Smooth muscle cell (in vitro differentiated cells): ENCODE measurements around the gene SLIT3. TPM values are rescaled to one million over a fixed set of nuclear protein-coding genes. Genes with fewer than 3 reads are reported as not detected.

ENCODE experiments used
- DNase-seq: peaks from one replicate; lab custom pipeline; 2025; ENCODE audit not compliant: unreplicated experiment; lab: John Stamatoyannopoulos, UW
- H2AFZ ChIP-seq: fragments of 200-600 bp; sonication (generic); 2 replicates; pipeline ENCODE4 v1.6.0; 2016; ENCODE audit warnings: antibody characterized with exemption, low read depth, mild to moderate bottlenecking
- H3F3A ChIP-seq: fragments of 200-600 bp; sonication (generic); 2 replicates; pipeline ENCODE4 v1.6.0; 2017; ENCODE audit warnings: antibody characterized with exemption, low read depth
- H3K27ac ChIP-seq: fragments of 200-600 bp; sonication (generic); 2 replicates; pipeline ENCODE4 v1.5.1; 2016; ENCODE audit warnings: low read depth, mild to moderate bottlenecking
- H3K27me3 ChIP-seq: fragments of 200-600 bp; sonication (generic); 2 replicates; pipeline ENCODE4 v1.6.1; 2016; ENCODE audit warnings: low read depth, mild to moderate bottlenecking
- H3K36me3 ChIP-seq: fragments of 200-600 bp; sonication (generic); 2 replicates; pipeline ENCODE4 v1.5.1; 2016; ENCODE audit warnings: low read depth
- H3K4me1 ChIP-seq: fragments of 200-600 bp; sonication (generic); 2 replicates; pipeline ENCODE4 v1.5.1; 2016; ENCODE audit warnings: low read depth
- H3K4me2 ChIP-seq: fragments of 200-600 bp; sonication (generic); 2 replicates; pipeline ENCODE4 v1.6.0; 2016; ENCODE audit warnings: mild to moderate bottlenecking
- H3K4me3 ChIP-seq: fragments of 200-600 bp; sonication (generic); 2 replicates; pipeline ENCODE4 v1.5.1; 2016; ENCODE audit warnings: mild to moderate bottlenecking
- H3K79me2 ChIP-seq: fragments of 200-600 bp; sonication (generic); 2 replicates; pipeline ENCODE4 v1.6.0; 2016; ENCODE audit warnings: low read depth, mild to moderate bottlenecking
- H3K9ac ChIP-seq: fragments of 200-600 bp; sonication (generic); 2 replicates; pipeline ENCODE4 v1.6.0; 2016; ENCODE audit warnings: low read depth
- H3K9me3 ChIP-seq: fragments of 200-600 bp; sonication (generic); replicated peaks from 2 replicates; pipeline ENCODE4 v1.5.1; 2016; ENCODE audit warnings: low read depth
- H4K20me1 ChIP-seq: fragments of 200-600 bp; sonication (generic); 2 replicates; pipeline ENCODE4 v1.6.0; 2016; ENCODE audit warnings: low read depth
- CTCF ChIP-seq: fragments of 200-600 bp; sonication (generic); IDR thresholded peaks from 2 replicates; pipeline ENCODE4 v1.5.1; 2017; ENCODE audit warnings: borderline replicate concordance, mild to moderate bottlenecking, antibody characterized with exemption; ENCODE audit not compliant: insufficient read depth, poor library complexity, severe bottlenecking
- WGBS: methylation state at CpG from one replicate; pipeline ENCODE4 v1.1.7; 2016; ENCODE audit warnings: low lambda C conversion rate; 5-methylcytosine and 5-hydroxymethylcytosine counted together
- polyA plus RNA-seq: library from polyadenylated mRNA; unstranded; fragments of >200 nt; fragmentation: Nextera tagmentation; extraction: Ambion mirVana; gene quantifications from 2 replicates; pipeline ENCODE4 v1.2.1, GENCODE V29; 2016
- total RNA-seq: library from RNA; depleted of rRNA; stranded (reverse); fragments of >200 nt; gene quantifications from 2 replicates; pipeline ENCODE4 v1.2.3, GENCODE V29; 2014

Gene SLIT3
- total and polyA plus RNA-seq, 2 experiments from 2014 or later = 25.4 to 29.5 TPM

GRCh38 chr5:169181814-169182213, 119.1 kb downstream of the SLIT3 start:
- H3K4me3 ChIP-seq = no peak overlapping the region
- no peak for TF ChIP-seq CTCF
- no peaks in the 10 kb centered on the region for H3K9me3 ChIP-seq
- no peak for DNase-seq
- no peaks in the 10 kb centered on the region for H3K4me1 ChIP-seq
- no peak overlapping the region for H2AFZ ChIP-seq
- no peak overlapping the region for H3K9ac ChIP-seq
- no peak overlapping the region for H3K4me2 ChIP-seq
- no peak overlapping the region for H3K27ac ChIP-seq
- 60% methylated on average over 8 of the region's 8 CpGs for WGBS
- peaks cover 3% of the 10 kb centered on the region for H3F3A ChIP-seq
- H3K36me3 ChIP-seq = no peaks in the 10 kb centered on the region
- H4K20me1 ChIP-seq = no peaks in the 10 kb centered on the region
- no peaks in the 10 kb centered on the region for H3K79me2 ChIP-seq
- H3K27me3 ChIP-seq = no peaks in the 10 kb centered on the region

DNA sequence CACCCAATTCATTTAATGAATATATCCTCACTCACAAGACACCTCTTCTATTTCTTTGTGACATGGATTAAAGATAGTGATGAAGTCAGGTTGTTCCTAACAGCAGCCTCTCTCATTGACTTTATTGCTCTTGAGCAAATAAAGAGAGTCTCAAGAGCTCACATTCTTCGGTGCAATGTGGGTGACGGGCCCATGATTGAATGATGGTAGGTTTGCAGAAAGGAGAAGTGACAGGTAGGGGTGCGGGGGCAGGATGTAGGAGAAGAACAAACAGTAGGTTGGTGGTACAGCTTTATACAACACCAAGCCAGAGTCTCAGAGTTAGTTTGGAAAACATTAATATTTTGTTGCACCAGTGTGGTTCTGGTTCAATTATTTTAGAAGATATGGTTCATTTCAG, 122.2 kb downstream of the SLIT3 start:
- Histone ChIP-seq H3K4me3 (no peak overlapping the region), H4K20me1 (no peaks in the 10 kb centered on the region), H2AFZ (no peak overlapping the region), H3K27me3 (no peaks in the 10 kb centered on the region), H3F3A (peaks cover 3% of the 10 kb centered on the region), H3K9me3 (no peaks in the 10 kb centered on the region), H3K9ac (no peak overlapping the region), H3K36me3 (no peaks in the 10 kb centered on the region), H3K27ac (no peak overlapping the region), H3K4me2 (no peak overlapping the region), H3K79me2 (no peaks in the 10 kb centered on the region), H3K4me1 (no peaks in the 10 kb centered on the region)
- 96% methylated on average over 3 of the region's 3 CpGs for WGBS
- no peak for TF ChIP-seq CTCF
- DNase-seq = no peak

DNA sequence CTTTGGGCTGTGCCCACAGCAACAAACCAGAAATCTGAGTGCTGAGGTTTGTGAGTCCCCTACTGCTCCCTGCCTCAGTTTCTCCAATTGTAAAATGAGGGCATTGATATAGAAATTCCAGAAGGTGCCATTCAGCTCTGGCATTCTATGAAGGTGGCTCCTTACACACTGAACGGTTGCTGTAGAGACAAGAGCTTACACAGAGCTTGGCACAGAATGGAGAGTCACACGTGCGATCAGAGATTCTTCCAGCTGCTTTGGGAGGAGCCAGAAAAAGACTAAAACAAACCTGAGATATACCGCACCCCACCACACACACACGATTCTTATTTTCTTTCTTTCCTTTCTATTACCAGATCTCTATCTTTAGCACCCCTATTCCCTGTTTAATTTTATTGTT, 122.7 kb downstream of the SLIT3 start:
- TF ChIP-seq CTCF = no peak
- WGBS = 95% methylated on average over 5 of the region's 5 CpGs

More for the DNA sequence above, 122.7 kb downstream of the SLIT3 start:
- Histone ChIP-seq H3K4me1 (no peaks in the 10 kb centered on the region), H3K4me2 (no peak overlapping the region), H3F3A (peaks cover 3% of the 10 kb centered on the region), H4K20me1 (no peaks in the 10 kb centered on the region), H3K79me2 (no peaks in the 10 kb centered on the region), H3K27me3 (no peaks in the 10 kb centered on the region), H3K9me3 (no peaks in the 10 kb centered on the region), H3K36me3 (no peaks in the 10 kb centered on the region), H2AFZ (no peak overlapping the region), H3K4me3 (no peak overlapping the region), H3K9ac (no peak overlapping the region), H3K27ac (no peak overlapping the region)
- no peak for DNase-seq
